GM23338 (cell line): ENCODE measurements around the gene FCN1. TPM values are rescaled to one million over a fixed set of nuclear protein-coding genes. Genes with fewer than 3 reads are reported as not detected.

Experiments used
- ATAC-seq: fragments of 200-7000 bp; cut with Tn5 transposase; 3 replicates; pipeline ENCODE4 v1.9.1; 2020
- DNase-seq: peaks from one replicate; pipeline ENCODE4 v3.0.0-alpha.2; 2015; ENCODE audit warnings: low spot score
- H2AFZ ChIP-seq: fragments of 200-600 bp; sonication (generic); 2 replicates; pipeline ENCODE4 v1.8.0; 2016; ENCODE audit warnings: antibody characterized with exemption, mild to moderate bottlenecking, moderate library complexity
- H3F3A ChIP-seq: fragments of 200-600 bp; sonication (generic); replicated peaks from 2 replicates; pipeline ENCODE4 v1.8.0; 2017; ENCODE audit warnings: antibody characterized with exemption, mixed run types, low read depth
- H3K27ac ChIP-seq: fragments of 200-600 bp; sonication (generic); 2 replicates; pipeline ENCODE4 v1.6.1; 2016; ENCODE audit warnings: low read depth
- H3K27me3 ChIP-seq: fragments of 200-600 bp; sonication (generic); 2 replicates; pipeline ENCODE4 v1.8.0; 2016; ENCODE audit warnings: mild to moderate bottlenecking, mixed run types, moderate library complexity; ENCODE audit not compliant: insufficient read depth
- H3K36me3 ChIP-seq: fragments of 200-600 bp; sonication (generic); 2 replicates; pipeline ENCODE4 v1.8.0; 2016; ENCODE audit warnings: mild to moderate bottlenecking; ENCODE audit not compliant: insufficient read depth
- H3K4me1 ChIP-seq: fragments of 200-600 bp; sonication (generic); 2 replicates; pipeline ENCODE4 v1.8.0; 2016; ENCODE audit warnings: mild to moderate bottlenecking, moderate library complexity; ENCODE audit not compliant: insufficient read depth
- H3K4me2 ChIP-seq: fragments of 200-600 bp; sonication (generic); 2 replicates; pipeline ENCODE4 v1.7.1; 2017; ENCODE audit warnings: mixed run types
- H3K4me3 ChIP-seq: fragments of 200-600 bp; sonication (generic); 2 replicates; pipeline ENCODE4 v1.6.1; 2016; ENCODE audit warnings: mixed run types
- H3K79me2 ChIP-seq: fragments of 200-600 bp; sonication (generic); replicated peaks from 2 replicates; pipeline ENCODE4 v1.8.0; 2017; ENCODE audit warnings: mild to moderate bottlenecking; ENCODE audit not compliant: insufficient read depth
- H3K9me2 ChIP-seq: fragments of 200-600 bp; sonication (generic); 2 replicates; pipeline ENCODE4 v1.8.0; 2017; ENCODE audit not compliant: insufficient read depth
- H4K20me1 ChIP-seq: fragments of 200-600 bp; sonication (generic); replicated peaks from 2 replicates; pipeline ENCODE4 v1.8.0; 2017; ENCODE audit warnings: mild to moderate bottlenecking; ENCODE audit not compliant: insufficient read depth
- H3K27ac Mint-ChIP-seq: 2 replicates; pipeline ENCODE4 v1.8.0; 2020; ENCODE audit warnings: inconsistent platforms, mild to moderate bottlenecking, moderate library complexity, mixed read lengths
- H3K27me3 Mint-ChIP-seq: 3 replicates; pipeline ENCODE4 v1.8.0; 2022; ENCODE audit warnings: low read depth, mild to moderate bottlenecking, moderate library complexity, mixed read lengths, inconsistent platforms; ENCODE audit not compliant: insufficient read depth, poor library complexity
- H3K36me3 Mint-ChIP-seq: 3 replicates; pipeline ENCODE4 v1.8.0; 2021; ENCODE audit warnings: low read depth, mild to moderate bottlenecking, inconsistent platforms, moderate library complexity, mixed read lengths
- H3K4me1 Mint-ChIP-seq: 3 replicates; pipeline ENCODE4 v1.8.0; 2020; ENCODE audit warnings: mild to moderate bottlenecking, inconsistent platforms, mixed read lengths
- H3K4me3 Mint-ChIP-seq: 3 replicates; pipeline ENCODE4 v1.8.0; 2021; ENCODE audit warnings: moderate library complexity, mild to moderate bottlenecking, inconsistent platforms, mixed read lengths
- H3K9me3 Mint-ChIP-seq: 3 replicates; pipeline ENCODE4 v1.8.0; 2020; ENCODE audit warnings: moderate library complexity, mild to moderate bottlenecking, inconsistent platforms, mixed read lengths
- CREB1 ChIP-seq: fragments of 250-450 bp; sonication (Bioruptor Pico); IDR thresholded peaks from 2 replicates; pipeline ENCODE4 v1.5.0; 2020; ENCODE audit warnings: low read depth, mild to moderate bottlenecking, moderate library complexity
- EZH2 ChIP-seq: fragments of 200-600 bp; sonication (generic); IDR thresholded peaks from one replicate; pipeline ENCODE4 v1.8.0; 2017; ENCODE audit warnings: antibody characterized with exemption, mild to moderate bottlenecking, low read depth; ENCODE audit not compliant: unreplicated experiment
- EZH2phosphoT487 ChIP-seq: fragments of 200-600 bp; sonication (generic); IDR thresholded peaks from one replicate; pipeline ENCODE4 v1.8.1; 2018; ENCODE audit warnings: antibody characterized with exemption; ENCODE audit not compliant: unreplicated experiment
- JUNB ChIP-seq: IDR thresholded peaks from one replicate; pipeline ENCODE4 v1.6.1; 2016; ENCODE audit warnings: antibody characterized with exemption; ENCODE audit not compliant: unreplicated experiment
- NANOG ChIP-seq: IDR thresholded peaks from 2 replicates; pipeline ENCODE4 v1.6.1; 2016; ENCODE audit warnings: antibody characterized with exemption, borderline replicate concordance
- POLR2AphosphoS5 ChIP-seq: IDR thresholded peaks from 2 replicates; pipeline ENCODE4 v1.6.1; 2016; ENCODE audit warnings: antibody characterized with exemption, low read depth
- REST ChIP-seq: IDR thresholded peaks from one replicate; pipeline ENCODE4 v1.6.1; 2018; ENCODE audit warnings: antibody characterized with exemption; ENCODE audit not compliant: unreplicated experiment
- STAT1 ChIP-seq: IDR thresholded peaks from one replicate; pipeline ENCODE4 v1.6.1; 2016; ENCODE audit warnings: antibody characterized with exemption; ENCODE audit not compliant: unreplicated experiment
- ZNF114 ChIP-seq: fragments of 250-450 bp; sonication (Bioruptor Pico); IDR thresholded peaks from 2 replicates; pipeline ENCODE4 v1.5.0; 2020; ENCODE audit warnings: mild to moderate bottlenecking, moderate library complexity
- ZNF331 ChIP-seq: fragments of 250-450 bp; sonication (Bioruptor Pico); IDR thresholded peaks from 2 replicates; pipeline ENCODE4 v1.5.0; 2020; ENCODE audit warnings: low read depth, mild to moderate bottlenecking, moderate library complexity
- polyA plus RNA-seq: library from polyadenylated mRNA; unstranded; fragments of >200 nt; fragmentation: Nextera tagmentation; extraction: Ambion mirVana; gene quantifications from 2 replicates; pipeline ENCODE4 v1.2.1, GENCODE V29; 2016
- total RNA-seq: library from RNA; depleted of rRNA; stranded (reverse); fragments of >200 nt; shearing (Covaris generic); gene quantifications from 2 replicates; pipeline ENCODE4 v1.2.3, GENCODE V29; 2014
- TF ChIP-seq, protein P1 (sequence below): IDR thresholded peaks from 2 replicates; pipeline ENCODE4 v1.6.1; 2016; ENCODE audit warnings: antibody characterized with exemption
- TF ChIP-seq, protein P2 (sequence below): fragments of 250-450 bp; sonication (Bioruptor Pico); IDR thresholded peaks from 2 replicates; pipeline ENCODE4 v1.5.0; 2020; ENCODE audit warnings: mild to moderate bottlenecking, moderate library complexity
- TF ChIP-seq, protein P3 (sequence below), 2 experiments: fragments of 200-600 bp in 1 of 2; sonication (generic) in 1 of 2; conservative IDR thresholded peaks; 2 replicates each; pipeline versions ENCODE4 v1.5.1 to v1.6.1; 2016 to 2017; ENCODE audit warnings: antibody characterized with exemption in 2 of 2, low read depth in 2 of 2, mild to moderate bottlenecking in 2 of 2, moderate library complexity in 1 of 2

The FCN1 gene
- total and polyA plus RNA-seq, 2 experiments from 2014 or later: not detected

DNA sequence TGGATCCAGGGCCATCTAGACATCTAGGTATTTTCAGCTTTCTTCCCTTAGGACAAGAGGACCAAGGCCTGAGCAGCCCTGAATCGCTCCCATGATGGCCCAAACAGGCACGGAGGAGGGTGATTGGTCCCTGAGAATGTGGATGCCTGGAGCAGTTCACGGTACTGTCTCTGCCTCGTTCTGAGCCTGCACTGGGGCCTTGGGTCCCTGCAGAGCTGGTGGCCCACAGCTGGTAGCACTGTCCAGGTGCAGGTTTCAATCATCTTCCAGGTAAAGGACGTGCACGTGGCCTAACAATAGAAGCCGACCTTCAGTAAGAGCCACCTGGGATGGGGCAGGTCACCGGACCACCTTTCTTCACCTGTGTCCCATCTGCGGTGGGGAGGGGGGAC lies 19.4 kb upstream of the FCN1 start:
- no peak overlapping the region for H2AFZ ChIP-seq
- H3F3A ChIP-seq: no peaks in the 10 kb centered on the region
- DNase-seq (no peak), ATAC-seq (no peak)
- Mint-ChIP-seq H3K4me1 (peaks cover 4% of the 10 kb centered on the region), H3K9me3 (no peaks in the 10 kb centered on the region), H3K36me3 (no peaks in the 10 kb centered on the region), H3K27ac (no peak overlapping the region), H3K4me3 (no peak overlapping the region), H3K27me3 (peaks cover 14% of the 10 kb centered on the region)
- H3K4me1 ChIP-seq: no peaks in the 10 kb centered on the region
- H3K79me2 ChIP-seq: no peaks in the 10 kb centered on the region
- no peak overlapping the region for H3K27ac ChIP-seq
- TF ChIP-seq STAT1: no peak
- no peak for TF ChIP-seq POLR2AphosphoS5
- TF ChIP-seq EZH2phosphoT487: no peak
- TF ChIP-seq, protein P1, sequence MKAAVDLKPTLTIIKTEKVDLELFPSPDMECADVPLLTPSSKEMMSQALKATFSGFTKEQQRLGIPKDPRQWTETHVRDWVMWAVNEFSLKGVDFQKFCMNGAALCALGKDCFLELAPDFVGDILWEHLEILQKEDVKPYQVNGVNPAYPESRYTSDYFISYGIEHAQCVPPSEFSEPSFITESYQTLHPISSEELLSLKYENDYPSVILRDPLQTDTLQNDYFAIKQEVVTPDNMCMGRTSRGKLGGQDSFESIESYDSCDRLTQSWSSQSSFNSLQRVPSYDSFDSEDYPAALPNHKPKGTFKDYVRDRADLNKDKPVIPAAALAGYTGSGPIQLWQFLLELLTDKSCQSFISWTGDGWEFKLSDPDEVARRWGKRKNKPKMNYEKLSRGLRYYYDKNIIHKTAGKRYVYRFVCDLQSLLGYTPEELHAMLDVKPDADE: no peak
- TF ChIP-seq NANOG: no peak
- no peak for TF ChIP-seq EZH2
- TF ChIP-seq, protein P2, sequence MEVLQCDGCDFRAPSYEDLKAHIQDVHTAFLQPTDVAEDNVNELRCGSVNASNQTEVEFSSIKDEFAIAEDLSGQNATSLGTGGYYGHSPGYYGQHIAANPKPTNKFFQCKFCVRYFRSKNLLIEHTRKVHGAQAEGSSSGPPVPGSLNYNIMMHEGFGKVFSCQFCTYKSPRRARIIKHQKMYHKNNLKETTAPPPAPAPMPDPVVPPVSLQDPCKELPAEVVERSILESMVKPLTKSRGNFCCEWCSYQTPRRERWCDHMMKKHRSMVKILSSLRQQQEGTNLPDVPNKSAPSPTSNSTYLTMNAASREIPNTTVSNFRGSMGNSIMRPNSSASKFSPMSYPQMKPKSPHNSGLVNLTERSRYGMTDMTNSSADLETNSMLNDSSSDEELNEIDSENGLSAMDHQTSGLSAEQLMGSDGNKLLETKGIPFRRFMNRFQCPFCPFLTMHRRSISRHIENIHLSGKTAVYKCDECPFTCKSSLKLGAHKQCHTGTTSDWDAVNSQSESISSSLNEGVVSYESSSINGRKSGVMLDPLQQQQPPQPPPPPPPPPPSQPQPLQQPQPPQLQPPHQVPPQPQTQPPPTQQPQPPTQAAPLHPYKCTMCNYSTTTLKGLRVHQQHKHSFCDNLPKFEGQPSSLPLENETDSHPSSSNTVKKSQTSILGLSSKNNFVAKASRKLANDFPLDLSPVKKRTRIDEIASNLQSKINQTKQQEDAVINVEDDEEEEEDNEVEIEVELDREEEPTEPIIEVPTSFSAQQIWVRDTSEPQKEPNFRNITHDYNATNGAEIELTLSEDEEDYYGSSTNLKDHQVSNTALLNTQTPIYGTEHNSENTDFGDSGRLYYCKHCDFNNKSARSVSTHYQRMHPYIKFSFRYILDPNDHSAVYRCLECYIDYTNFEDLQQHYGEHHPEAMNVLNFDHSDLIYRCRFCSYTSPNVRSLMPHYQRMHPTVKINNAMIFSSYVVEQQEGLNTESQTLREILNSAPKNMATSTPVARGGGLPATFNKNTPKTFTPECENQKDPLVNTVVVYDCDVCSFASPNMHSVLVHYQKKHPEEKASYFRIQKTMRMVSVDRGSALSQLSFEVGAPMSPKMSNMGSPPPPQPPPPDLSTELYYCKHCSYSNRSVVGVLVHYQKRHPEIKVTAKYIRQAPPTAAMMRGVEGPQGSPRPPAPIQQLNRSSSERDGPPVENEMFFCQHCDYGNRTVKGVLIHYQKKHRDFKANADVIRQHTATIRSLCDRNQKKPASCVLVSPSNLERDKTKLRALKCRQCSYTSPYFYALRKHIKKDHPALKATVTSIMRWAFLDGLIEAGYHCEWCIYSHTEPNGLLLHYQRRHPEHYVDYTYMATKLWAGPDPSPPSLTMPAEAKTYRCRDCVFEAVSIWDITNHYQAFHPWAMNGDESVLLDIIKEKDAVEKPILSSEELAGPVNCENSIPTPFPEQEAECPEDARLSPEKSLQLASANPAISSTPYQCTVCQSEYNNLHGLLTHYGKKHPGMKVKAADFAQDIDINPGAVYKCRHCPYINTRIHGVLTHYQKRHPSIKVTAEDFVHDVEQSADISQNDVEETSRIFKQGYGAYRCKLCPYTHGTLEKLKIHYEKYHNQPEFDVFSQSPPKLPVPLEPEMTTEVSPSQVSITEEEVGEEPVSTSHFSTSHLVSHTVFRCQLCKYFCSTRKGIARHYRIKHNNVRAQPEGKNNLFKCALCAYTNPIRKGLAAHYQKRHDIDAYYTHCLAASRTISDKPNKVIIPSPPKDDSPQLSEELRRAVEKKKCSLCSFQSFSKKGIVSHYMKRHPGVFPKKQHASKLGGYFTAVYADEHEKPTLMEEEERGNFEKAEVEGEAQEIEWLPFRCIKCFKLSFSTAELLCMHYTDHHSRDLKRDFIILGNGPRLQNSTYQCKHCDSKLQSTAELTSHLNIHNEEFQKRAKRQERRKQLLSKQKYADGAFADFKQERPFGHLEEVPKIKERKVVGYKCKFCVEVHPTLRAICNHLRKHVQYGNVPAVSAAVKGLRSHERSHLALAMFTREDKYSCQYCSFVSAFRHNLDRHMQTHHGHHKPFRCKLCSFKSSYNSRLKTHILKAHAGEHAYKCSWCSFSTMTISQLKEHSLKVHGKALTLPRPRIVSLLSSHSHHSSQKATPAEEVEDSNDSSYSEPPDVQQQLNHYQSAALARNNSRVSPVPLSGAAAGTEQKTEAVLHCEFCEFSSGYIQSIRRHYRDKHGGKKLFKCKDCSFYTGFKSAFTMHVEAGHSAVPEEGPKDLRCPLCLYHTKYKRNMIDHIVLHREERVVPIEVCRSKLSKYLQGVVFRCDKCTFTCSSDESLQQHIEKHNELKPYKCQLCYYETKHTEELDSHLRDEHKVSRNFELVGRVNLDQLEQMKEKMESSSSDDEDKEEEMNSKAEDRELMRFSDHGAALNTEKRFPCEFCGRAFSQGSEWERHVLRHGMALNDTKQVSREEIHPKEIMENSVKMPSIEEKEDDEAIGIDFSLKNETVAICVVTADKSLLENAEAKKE (CRISPR knock-in tag): no peak
- TF ChIP-seq REST: no peak
- TF ChIP-seq ZNF331 (CRISPR knock-in tag): no peak
- no peak for TF ChIP-seq JUNB
- no peak for TF ChIP-seq CREB1 (CRISPR knock-in tag)
- TF ChIP-seq, protein P3, sequence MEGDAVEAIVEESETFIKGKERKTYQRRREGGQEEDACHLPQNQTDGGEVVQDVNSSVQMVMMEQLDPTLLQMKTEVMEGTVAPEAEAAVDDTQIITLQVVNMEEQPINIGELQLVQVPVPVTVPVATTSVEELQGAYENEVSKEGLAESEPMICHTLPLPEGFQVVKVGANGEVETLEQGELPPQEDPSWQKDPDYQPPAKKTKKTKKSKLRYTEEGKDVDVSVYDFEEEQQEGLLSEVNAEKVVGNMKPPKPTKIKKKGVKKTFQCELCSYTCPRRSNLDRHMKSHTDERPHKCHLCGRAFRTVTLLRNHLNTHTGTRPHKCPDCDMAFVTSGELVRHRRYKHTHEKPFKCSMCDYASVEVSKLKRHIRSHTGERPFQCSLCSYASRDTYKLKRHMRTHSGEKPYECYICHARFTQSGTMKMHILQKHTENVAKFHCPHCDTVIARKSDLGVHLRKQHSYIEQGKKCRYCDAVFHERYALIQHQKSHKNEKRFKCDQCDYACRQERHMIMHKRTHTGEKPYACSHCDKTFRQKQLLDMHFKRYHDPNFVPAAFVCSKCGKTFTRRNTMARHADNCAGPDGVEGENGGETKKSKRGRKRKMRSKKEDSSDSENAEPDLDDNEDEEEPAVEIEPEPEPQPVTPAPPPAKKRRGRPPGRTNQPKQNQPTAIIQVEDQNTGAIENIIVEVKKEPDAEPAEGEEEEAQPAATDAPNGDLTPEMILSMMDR (conservative IDR thresholded peaks at IDR 0.05; ENCODE audit: low read depth in 2 of 2): no peak
- TF ChIP-seq ZNF114 (CRISPR knock-in tag): no peak
- no peaks in the 10 kb centered on the region for H3K27me3 ChIP-seq
- no peaks in the 10 kb centered on the region for H3K36me3 ChIP-seq
- no peak overlapping the region for H3K4me3 ChIP-seq
- no peak overlapping the region for H3K4me2 ChIP-seq
- H3K9me2 ChIP-seq: no peaks in the 10 kb centered on the region
- H4K20me1 ChIP-seq: no peaks in the 10 kb centered on the region
